GM18867 (cell line): ENCODE results near the gene ADH7.
"Not testable (repeated sequence)": the region's sequence is repeated elsewhere in the genome, so short reads cannot be mapped to it uniquely, and the experiment has no call there.

ENCODE experiments used
- ATAC-seq: cut with Tn5 transposase; IDR thresholded peaks from one replicate; pipeline ENCODE4 v1.9.1; 2021; ENCODE audit warnings: mild to moderate bottlenecking, moderate library complexity; ENCODE audit not compliant: unreplicated experiment

ADH7 gene

GRCh38 chr4:99417125-99417524 lies 18.0 kb downstream of the ADH7 start:
- no peak for ATAC-seq

- ATAC-seq: not testable (repeated sequence)
Measured at GRCh38 chr4:99415762-99416161, 19.4 kb downstream of the ADH7 start.

- ATAC-seq: not testable (repeated sequence)
Measured at GRCh38 chr4:99414902-99415301, 20.2 kb downstream of the ADH7 start.

GRCh38 chr4:99414401-99414800 lies 20.7 kb downstream of the ADH7 start:
- ATAC-seq: no peak

GRCh38 chr4:99413140-99413539 lies 22.0 kb downstream of the ADH7 start:
- no peak for ATAC-seq

GRCh38 chr4:99411041-99411440 lies 24.1 kb downstream of the ADH7 start:
- ATAC-seq: no peak

- ATAC-seq: no peak
Measured at GRCh38 chr4:99410075-99410474, 25.1 kb downstream of the ADH7 start.

- no peak for ATAC-seq
Measured at GRCh38 chr4:99408346-99408745, 26.8 kb downstream of the ADH7 start.

GRCh38 chr4:99405433-99406115 lies 29.6 kb downstream of the ADH7 start:
- peak; percentile 20 for ATAC-seq

- ATAC-seq: peak; percentile 84
Measured at GRCh38 chr4:99404595-99405287, 30.4 kb downstream of the ADH7 start.

GRCh38 chr4:99403380-99404184 lies 31.6 kb downstream of the ADH7 start:
- peak; percentile 68 for ATAC-seq

- ATAC-seq: no peak
Measured at GRCh38 chr4:99402765-99403164, 32.4 kb downstream of the ADH7 start.

- ATAC-seq: no peak
Measured at GRCh38 chr4:99400831-99401230, 34.3 kb downstream of the ADH7 start.

GRCh38 chr4:99399017-99399416 lies 36.1 kb downstream of the ADH7 start:
- no peak for ATAC-seq

- peak; percentile 53 for ATAC-seq
Measured at GRCh38 chr4:99395595-99396364, 39.4 kb downstream of the ADH7 start.

GRCh38 chr4:99394896-99395295 lies 40.2 kb downstream of the ADH7 start:
- ATAC-seq: no peak

GRCh38 chr4:99390055-99390454 lies 45.1 kb downstream of the ADH7 start:
- ATAC-seq: no peak

GRCh38 chr4:99389606-99390005 lies 45.5 kb downstream of the ADH7 start:
- ATAC-seq: no peak

GRCh38 chr4:99383833-99384392 lies 51.2 kb downstream of the ADH7 start:
- no peak for ATAC-seq

GRCh38 chr4:99383399-99383798 lies 51.7 kb downstream of the ADH7 start:
- no peak for ATAC-seq
